Activated CD4-positive, alpha-beta T cell treated with anti-CD3 and anti-CD28 coated beads, Interleukin-2, amount 10 ng/mL, durations not matched to agents 7 days and 5 days (primary cell): Measurements from ENCODE around the gene MAT2A. TPM values are rescaled to one million over a fixed set of nuclear protein-coding genes. Genes with fewer than 3 reads are reported as not detected.

Experiments
- CTCF ChIA-PET: fragments of 350-600 bp; sonication (Branson Sonifier 250); formaldehyde crosslinking; loops from one replicate; lab custom pipeline; 2021; ENCODE audit warnings: antibody characterized with exemption; lab: Charles Lee
- POLR2A ChIA-PET: fragments of 350-600 bp; sonication (Branson Sonifier 250); formaldehyde crosslinking; loops from one replicate; lab custom pipeline; 2021; ENCODE audit warnings: antibody characterized with exemption; lab: Charles Lee
- DNase-seq: peaks from one replicate; pipeline ENCODE4 v3.0.0-alpha.2; 2020
- H3K27ac Mint-ChIP-seq: one replicate; pipeline ENCODE4 v1.8.0; 2021; ENCODE audit warnings: mild to moderate bottlenecking, moderate library complexity, mixed read lengths
- H3K27me3 Mint-ChIP-seq: one replicate; pipeline ENCODE4 v1.8.0; 2021; ENCODE audit warnings: mixed read lengths
- H3K36me3 Mint-ChIP-seq: one replicate; pipeline ENCODE4 v1.8.0; 2021; ENCODE audit warnings: low read depth, mixed read lengths
- H3K4me1 Mint-ChIP-seq: one replicate; pipeline ENCODE4 v1.8.0; 2021; ENCODE audit warnings: mixed read lengths
- H3K4me3 Mint-ChIP-seq: one replicate; pipeline ENCODE4 v1.8.0; 2021; ENCODE audit warnings: mild to moderate bottlenecking, moderate library complexity, mixed read lengths
- H3K9me3 Mint-ChIP-seq: one replicate; pipeline ENCODE4 v1.8.0; 2021; ENCODE audit warnings: mixed read lengths
- total RNA-seq, 2 experiments: library from RNA; stranded (reverse); gene quantifications; one replicate each; pipeline ENCODE4 v1.2.3, GENCODE V29; 2021

MAT2A gene
- total RNA-seq, 2 experiments from 2014 or later: 263 to 269 TPM

DNA sequence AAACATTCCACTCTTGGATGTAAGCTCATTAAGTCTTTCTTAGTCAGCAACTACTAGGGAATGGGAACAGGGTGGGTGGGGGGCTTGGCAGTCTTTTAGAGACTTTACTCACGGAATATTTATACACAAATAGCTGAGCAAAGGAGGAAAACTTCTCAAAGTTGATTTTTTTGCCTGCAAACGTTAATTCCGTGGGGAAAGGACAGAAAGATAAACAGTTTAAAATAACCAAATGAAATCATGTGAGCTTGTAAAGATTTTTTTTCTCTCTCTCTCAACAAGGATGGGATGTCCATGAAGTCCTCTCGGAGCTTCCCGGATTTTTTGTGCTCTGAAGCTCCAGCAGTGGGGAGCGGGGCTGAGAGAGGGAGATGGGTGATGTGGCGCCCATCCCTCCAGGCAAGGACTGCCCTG is 32.2 kb upstream of the MAT2A start:
- Mint-ChIP-seq H3K27me3 (no peaks in the 10 kb centered on the region), H3K36me3 (no peaks in the 10 kb centered on the region), H3K4me3 (no peak overlapping the region), H3K27ac (no peak overlapping the region), H3K9me3 (no peaks in the 10 kb centered on the region), H3K4me1 (no peaks in the 10 kb centered on the region)
- DNase-seq: no peak
- ChIA-PET POLR2A (no interaction called here), CTCF (no interaction called here)

DNA sequence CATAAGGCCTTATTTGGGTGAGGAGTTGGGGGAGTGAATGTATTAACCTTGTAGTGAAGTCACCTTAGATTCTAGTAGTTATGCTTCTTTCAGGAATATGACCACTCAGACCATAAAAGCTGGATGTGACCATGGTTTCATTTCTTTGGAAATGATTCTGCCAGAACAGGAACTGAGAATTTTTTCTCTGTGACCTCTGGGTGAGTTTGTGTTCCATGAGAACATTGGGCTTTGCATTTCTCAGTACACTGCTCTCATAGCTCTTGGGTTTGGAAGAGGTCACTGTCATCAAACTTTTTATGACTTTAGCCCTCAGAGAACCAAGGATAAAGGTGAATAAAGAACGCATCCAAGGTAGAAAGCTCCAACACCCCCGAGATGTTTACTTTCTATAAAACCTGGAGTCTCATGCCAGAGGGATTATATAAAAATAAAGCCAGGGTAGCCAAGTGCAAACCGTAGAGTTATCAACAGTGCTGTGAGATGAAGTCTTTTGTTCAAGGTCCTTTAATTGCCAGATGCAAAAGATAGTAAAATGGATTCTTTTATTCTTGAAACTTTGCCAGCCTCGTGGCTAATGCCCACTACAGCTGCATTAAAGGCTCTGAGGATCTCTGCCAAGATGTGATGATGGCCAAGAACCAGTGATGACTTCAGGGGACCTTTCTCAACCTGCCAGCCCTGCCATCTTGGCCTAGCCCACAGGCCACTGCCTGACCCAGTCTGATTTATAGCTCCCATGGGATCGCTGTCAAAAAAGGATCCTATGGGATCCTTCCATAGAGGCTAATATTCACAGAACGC is 27.8 kb upstream of the MAT2A start:
- POLR2A ChIA-PET: interaction anchor here (1.1 kb wide), 1 partner anchor 28 kb away, joined by 3 read pairs; the partner anchor contains the start of gene MAT2A
- Mint-ChIP-seq H3K27me3 (no peaks in the 10 kb centered on the region), H3K27ac (no peak overlapping the region), H3K9me3 (no peaks in the 10 kb centered on the region), H3K36me3 (no peaks in the 10 kb centered on the region), H3K4me3 (no peak overlapping the region), H3K4me1 (no peaks in the 10 kb centered on the region)
- no peak for DNase-seq
- CTCF ChIA-PET: interaction anchor here (0.6 to 1.1 kb wide), 3 partner anchors 26 to 60 kb away, joined by 3 to 4 read pairs (median 3); no protein-coding TSS in a partner anchor

DNA sequence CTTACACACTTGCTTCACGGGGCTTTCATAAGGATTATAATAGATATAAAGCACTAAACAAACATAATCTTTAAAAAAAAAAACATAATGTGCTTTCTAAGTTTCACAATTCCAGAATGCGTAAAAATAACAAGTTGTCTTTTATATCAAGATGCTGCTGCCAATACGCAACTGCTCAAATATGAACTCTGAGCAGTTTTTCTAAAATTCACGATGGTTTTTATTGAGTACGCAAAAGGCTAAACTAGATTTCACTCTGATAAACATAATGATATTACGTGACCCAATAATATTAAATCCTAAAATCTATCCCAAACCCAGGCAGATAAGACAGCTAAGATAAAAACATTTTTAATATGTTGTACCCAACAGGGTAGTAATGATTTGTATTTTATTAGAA is 24.6 kb upstream of the MAT2A start:
- Mint-ChIP-seq H3K27ac (no peak overlapping the region), H3K27me3 (no peaks in the 10 kb centered on the region), H3K4me3 (no peak overlapping the region), H3K36me3 (no peaks in the 10 kb centered on the region), H3K9me3 (no peaks in the 10 kb centered on the region), H3K4me1 (no peaks in the 10 kb centered on the region)
- POLR2A ChIA-PET: no interaction called here
- no peak for DNase-seq
- CTCF ChIA-PET: no interaction called here

DNA sequence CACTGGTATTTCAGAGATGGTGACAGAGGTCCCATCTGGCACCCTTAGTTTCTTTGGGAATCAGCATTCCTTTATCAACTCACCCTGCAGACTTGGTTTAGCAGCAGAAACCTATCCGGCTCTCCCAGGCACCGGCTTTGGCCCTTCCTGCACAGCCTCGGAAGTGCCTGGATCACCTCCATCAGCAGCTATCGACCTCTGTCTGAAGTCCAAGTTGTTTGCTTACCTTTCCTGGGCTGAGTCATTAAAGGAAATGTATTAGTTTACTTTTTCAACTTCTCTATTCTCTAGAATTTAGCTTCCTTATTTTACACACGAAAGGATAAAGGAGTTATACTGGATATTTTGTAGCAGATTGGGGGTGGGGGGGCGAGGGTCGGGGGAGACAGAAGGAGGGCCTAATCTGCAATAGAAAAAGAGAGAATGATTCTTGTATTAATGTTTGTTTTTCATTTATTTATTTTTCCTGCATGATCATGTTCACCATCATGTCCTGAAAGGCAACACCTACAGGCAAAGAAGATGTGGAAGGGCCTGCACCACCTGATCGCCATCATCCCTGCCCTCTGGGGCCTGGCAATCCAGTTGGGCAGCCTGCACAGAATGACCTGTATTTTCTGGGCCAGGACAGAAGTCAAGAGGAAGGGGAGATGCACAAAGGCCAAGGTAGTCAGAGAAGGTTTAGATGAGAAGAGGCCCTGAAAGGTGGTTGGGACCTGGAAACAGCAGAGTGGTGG is 22.1 kb upstream of the MAT2A start:
- no peak overlapping the region for H3K27ac Mint-ChIP-seq
- H3K4me1 Mint-ChIP-seq: no peaks in the 10 kb centered on the region
- H3K9me3 Mint-ChIP-seq: no peaks in the 10 kb centered on the region
- no peak overlapping the region for H3K4me3 Mint-ChIP-seq
- ChIA-PET POLR2A (no interaction called here), CTCF (no interaction called here)
- H3K36me3 Mint-ChIP-seq: no peaks in the 10 kb centered on the region
- no peaks in the 10 kb centered on the region for H3K27me3 Mint-ChIP-seq
- DNase-seq: no peak

DNA sequence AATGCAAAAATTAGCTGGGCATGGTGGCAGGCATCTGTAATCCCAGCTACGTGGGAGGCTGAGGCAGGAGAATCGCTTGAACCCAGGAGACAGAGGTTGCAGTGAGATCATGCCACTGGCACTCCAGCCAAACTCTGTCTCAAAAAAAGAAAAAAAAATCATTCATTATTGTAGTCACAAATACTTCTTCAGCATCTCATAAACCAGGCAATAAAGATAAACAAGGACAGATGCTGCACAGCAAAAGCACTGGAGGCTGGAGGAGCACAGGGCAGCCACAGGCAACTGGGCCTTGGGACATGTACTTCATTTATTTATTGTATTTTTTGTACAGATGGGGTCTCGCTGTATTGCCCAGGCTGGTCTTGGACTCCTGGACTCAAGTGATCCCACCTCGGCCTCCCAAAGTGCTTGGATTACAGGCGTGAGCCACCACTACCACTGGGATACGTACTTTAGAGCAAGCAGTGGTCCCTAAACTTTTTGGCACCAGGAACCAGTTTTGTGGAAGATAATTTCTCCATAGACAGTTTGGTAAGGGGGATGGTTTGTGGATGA is 16.8 kb upstream of the MAT2A start:
- H3K27ac Mint-ChIP-seq: no peak overlapping the region
- POLR2A ChIA-PET: no interaction called here
- H3K36me3 Mint-ChIP-seq: no peaks in the 10 kb centered on the region
- CTCF ChIA-PET: interaction anchor here (2.0 kb wide), 1 partner anchor 13 kb away, joined by 6 read pairs; no protein-coding TSS in a partner anchor
- DNase-seq: no peak
- H3K4me1 Mint-ChIP-seq: peaks cover 4% of the 10 kb centered on the region
- no peaks in the 10 kb centered on the region for H3K27me3 Mint-ChIP-seq
- no peak overlapping the region for H3K4me3 Mint-ChIP-seq
- no peaks in the 10 kb centered on the region for H3K9me3 Mint-ChIP-seq

DNA sequence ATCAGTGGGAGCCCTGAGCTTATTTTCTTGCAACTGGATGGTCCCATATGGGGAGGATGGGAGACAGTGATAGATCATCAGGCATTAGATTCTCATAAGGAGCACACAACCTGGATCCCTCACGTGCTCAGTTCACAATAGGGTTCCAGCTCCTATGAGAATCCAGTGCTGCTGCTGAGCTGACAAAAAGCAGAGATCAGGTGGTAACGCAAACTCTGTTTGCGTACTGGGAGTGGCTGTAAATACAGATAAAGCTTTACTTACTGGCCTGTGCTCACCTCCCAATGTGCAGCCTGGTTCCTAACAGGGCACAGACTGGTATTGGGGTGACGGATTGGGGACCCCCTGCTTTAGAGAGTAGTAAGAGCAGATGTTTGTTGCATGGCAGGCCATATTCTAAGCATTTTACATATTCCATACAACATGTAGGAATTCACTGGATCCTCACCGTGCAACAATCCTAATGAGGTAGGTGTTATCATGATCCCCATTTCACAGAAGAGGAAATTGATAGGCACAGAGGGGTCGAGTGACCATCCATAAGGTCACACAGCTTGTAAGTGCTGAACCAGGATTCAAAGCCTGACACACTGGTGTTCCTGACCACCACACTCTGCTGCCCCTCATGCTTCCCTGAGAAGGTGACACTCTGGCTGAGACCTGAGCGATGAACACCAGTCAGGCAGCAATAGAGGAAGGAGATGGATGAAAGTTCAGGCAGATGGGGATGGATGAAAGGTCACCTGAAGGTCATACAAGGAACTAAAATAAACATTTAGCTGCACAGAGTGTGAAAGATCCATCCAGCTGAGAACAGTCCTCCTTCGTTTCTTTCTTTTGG is 15.7 kb upstream of the MAT2A start:
- peaks cover 10% of the 10 kb centered on the region for H3K27me3 Mint-ChIP-seq
- H3K36me3 Mint-ChIP-seq: no peaks in the 10 kb centered on the region
- no peak overlapping the region for H3K4me3 Mint-ChIP-seq
- DNase-seq: no peak
- H3K4me1 Mint-ChIP-seq: peaks cover 4% of the 10 kb centered on the region
- H3K9me3 Mint-ChIP-seq: no peaks in the 10 kb centered on the region
- ChIA-PET CTCF (interaction anchor here (0.6 to 2.0 kb wide), 4 partner anchors 9 to 748 kb away, joined by 3 to 6 read pairs (median 4); partner anchors contain the start of gene MAT2A), POLR2A (no interaction called here)
- H3K27ac Mint-ChIP-seq: no peak overlapping the region

DNA sequence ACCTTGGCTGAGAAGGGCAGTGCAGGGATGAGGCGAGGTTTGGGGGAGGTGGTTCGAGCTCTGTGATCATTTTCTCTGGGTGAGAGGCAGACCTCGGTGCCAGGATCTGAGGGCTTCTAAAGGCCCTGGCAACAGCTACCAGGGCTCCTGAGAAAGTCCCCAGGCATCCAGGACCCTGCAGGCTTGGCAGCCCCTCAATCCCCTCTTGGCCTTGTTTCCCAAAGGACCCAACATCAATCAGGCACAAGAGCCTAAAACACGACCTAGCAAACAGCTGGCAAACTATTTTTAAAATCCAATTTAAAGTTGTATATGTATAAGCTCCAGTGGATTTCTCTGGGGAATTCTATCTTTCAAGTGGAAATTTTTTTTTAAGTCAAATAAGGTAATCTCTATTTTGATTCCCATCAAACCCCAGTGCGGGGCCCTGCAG is 15.0 kb upstream of the MAT2A start:
- no peaks in the 10 kb centered on the region for H3K36me3 Mint-ChIP-seq
- ChIA-PET CTCF (interaction anchor here (0.9 to 2.0 kb wide), 4 partner anchors 8 to 78 kb away, joined by 3 to 6 read pairs (median 4); partner anchors contain the start of gene MAT2A), POLR2A (no interaction called here)
- H3K4me1 Mint-ChIP-seq: peaks cover 4% of the 10 kb centered on the region
- no peaks in the 10 kb centered on the region for H3K9me3 Mint-ChIP-seq
- H3K4me3 Mint-ChIP-seq: no peak overlapping the region
- DNase-seq: no peak
- H3K27me3 Mint-ChIP-seq: peaks cover 13% of the 10 kb centered on the region
- no peak overlapping the region for H3K27ac Mint-ChIP-seq

DNA sequence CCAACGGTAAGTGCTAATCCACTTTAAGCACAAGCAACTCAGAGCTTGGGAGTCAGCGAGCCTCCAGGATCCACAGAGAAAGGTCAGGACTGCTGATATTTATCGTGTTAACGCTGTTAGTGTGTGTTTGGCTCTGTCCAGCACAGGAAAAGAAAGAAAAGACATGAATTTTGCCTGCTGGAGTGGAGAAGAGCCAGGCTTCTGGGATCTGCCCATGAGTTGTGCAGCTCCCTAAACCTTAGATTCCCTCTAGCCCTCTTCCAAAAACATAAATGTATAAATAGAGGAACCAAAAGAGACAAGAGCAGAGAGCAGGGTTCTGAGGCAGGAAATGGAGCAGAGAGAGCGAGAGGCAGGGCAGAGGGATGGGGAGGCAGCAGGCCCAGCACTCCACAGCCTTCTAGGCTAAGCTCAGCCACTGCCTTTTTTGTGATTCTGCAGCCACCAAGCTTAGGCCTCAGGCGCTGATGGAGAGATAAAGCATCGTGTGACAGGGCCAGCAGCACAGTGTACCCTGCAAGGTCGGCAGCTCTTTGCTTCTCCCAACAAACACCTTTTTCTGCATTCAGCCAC is 14.5 kb upstream of the MAT2A start:
- no peaks in the 10 kb centered on the region for H3K9me3 Mint-ChIP-seq
- peaks cover 4% of the 10 kb centered on the region for H3K4me1 Mint-ChIP-seq
- no peak overlapping the region for H3K27ac Mint-ChIP-seq
- ChIA-PET POLR2A (no interaction called here), CTCF (interaction anchor here (0.9 to 1.7 kb wide), 3 partner anchors 8 to 78 kb away, joined by 3 to 6 read pairs (median 3); partner anchors contain the start of gene MAT2A)
- peaks cover 15% of the 10 kb centered on the region for H3K27me3 Mint-ChIP-seq
- DNase-seq: no peak
- H3K36me3 Mint-ChIP-seq: no peaks in the 10 kb centered on the region
- H3K4me3 Mint-ChIP-seq: no peak overlapping the region

DNA sequence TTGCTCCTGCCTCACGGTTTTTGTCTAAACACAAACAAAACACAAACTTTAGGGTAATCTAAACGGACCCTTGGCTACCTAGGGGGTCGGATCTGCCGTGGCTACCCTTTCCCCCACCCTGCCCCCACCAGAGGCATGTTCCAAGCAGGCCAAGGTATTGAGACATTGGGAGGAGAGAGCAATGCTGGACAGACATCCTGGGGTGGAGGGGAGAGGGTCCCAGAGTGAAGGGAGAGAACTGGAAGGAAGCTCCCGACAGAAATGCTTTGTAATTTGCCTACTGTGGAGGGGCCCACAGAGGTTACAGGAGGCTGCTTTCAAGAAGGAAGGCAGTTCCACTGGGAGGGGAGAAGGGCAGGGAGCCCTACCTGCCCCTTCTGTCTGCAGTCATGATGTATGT is 13.9 kb upstream of the MAT2A start:
- DNase-seq: no peak
- ChIA-PET CTCF (interaction anchor here (1.7 kb wide), 1 partner anchor 14 kb away, joined by 6 read pairs; the partner anchor contains the start of gene MAT2A), POLR2A (no interaction called here)
- Mint-ChIP-seq H3K4me1 (peaks cover 4% of the 10 kb centered on the region), H3K4me3 (no peak overlapping the region), H3K36me3 (no peaks in the 10 kb centered on the region), H3K27me3 (peaks cover 15% of the 10 kb centered on the region), H3K27ac (no peak overlapping the region), H3K9me3 (no peaks in the 10 kb centered on the region)

DNA sequence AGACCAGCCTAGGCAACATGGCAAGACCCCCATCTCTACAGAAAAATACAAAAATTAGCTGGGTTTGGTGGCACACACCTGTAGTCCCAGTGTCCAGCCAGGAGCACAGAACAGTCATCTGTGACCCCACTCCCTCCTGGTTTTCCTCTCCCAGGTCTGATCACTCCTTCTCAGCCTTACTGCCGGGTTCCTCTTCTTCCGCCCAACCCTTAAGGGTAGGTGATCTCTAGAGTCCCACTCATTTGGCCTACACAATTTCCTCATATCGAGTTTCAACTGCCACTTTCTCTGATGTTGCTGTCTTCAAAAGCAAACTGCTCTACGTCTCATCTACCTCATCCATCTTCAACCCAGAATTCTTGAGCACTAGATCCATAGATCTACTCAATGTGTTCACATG is 13.4 kb upstream of the MAT2A start:
- POLR2A ChIA-PET: no interaction called here
- H3K27me3 Mint-ChIP-seq: peaks cover 15% of the 10 kb centered on the region
- no peak overlapping the region for H3K4me3 Mint-ChIP-seq
- H3K36me3 Mint-ChIP-seq: no peaks in the 10 kb centered on the region
- no peak for DNase-seq
- CTCF ChIA-PET: no interaction called here
- peaks cover 4% of the 10 kb centered on the region for H3K4me1 Mint-ChIP-seq
- H3K27ac Mint-ChIP-seq: no peak overlapping the region
- H3K9me3 Mint-ChIP-seq: no peaks in the 10 kb centered on the region

DNA sequence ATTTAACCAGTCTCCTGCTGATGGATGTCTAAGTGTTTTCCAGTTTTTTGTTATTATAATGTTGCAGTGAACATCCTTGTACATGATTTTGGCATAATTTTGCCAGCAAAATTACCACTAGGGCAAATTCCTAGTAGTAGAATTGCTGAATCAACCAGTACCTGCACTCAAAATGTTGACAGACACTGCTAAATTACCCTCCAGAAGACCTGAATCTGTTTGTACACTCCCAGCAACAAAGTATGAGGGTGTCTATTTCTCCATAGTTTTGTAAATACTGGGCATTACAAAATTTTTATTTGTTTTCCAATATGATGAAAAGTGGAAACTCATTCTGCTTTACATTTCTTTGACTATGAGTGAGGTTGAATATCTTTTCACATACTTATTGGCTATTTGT is 11.2 kb upstream of the MAT2A start:
- POLR2A ChIA-PET: no interaction called here

DNA sequence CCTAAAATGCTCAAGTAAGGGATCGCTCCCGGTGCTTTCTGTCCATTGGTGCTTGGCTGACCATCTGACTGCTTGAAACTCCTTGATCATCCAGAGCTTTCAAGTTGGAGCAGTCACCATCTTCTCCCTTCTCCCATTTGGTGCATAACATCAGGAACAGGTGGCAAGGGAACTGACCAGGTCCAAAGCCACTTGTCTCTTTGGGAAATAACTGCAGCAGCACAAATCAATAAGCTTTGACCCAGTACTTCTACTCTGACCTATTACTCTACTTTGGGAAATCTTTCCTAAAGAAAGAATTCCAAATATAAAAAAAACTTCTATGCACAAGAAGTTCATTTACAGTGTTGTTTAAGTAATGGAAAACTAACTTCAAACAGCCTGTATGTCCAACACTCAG is 10.6 kb upstream of the MAT2A start:
- Mint-ChIP-seq H3K9me3 (no peaks in the 10 kb centered on the region), H3K27ac (no peak overlapping the region), H3K27me3 (peaks cover 15% of the 10 kb centered on the region), H3K4me3 (no peak overlapping the region), H3K4me1 (peaks cover 4% of the 10 kb centered on the region), H3K36me3 (no peaks in the 10 kb centered on the region)
- DNase-seq: no peak
- POLR2A ChIA-PET: no interaction called here
- CTCF ChIA-PET: no interaction called here

More for the DNA sequence above, 11.2 kb upstream of the MAT2A start:
- H3K27me3 Mint-ChIP-seq: peaks cover 15% of the 10 kb centered on the region
- no peak overlapping the region for H3K4me3 Mint-ChIP-seq
- no peak overlapping the region for H3K27ac Mint-ChIP-seq
- peaks cover 4% of the 10 kb centered on the region for H3K4me1 Mint-ChIP-seq
- CTCF ChIA-PET: no interaction called here
- H3K9me3 Mint-ChIP-seq: no peaks in the 10 kb centered on the region
- H3K36me3 Mint-ChIP-seq: no peaks in the 10 kb centered on the region
- no peak for DNase-seq
